Heart left ventricle (tissue), 13 donors: ENCODE data around the gene SSR1.

Experiments used
- CTCF ChIP-seq, 12 donors: fragments of 200-600 bp; sonication (generic) in 4 of 12; IDR thresholded peaks; one replicate each; pipeline versions ENCODE4 v1.5.0 to v1.8.0; 2018 to 2022; ENCODE audit warnings: antibody characterized with exemption in 12 of 12, mild to moderate bottlenecking in 5 of 12
- POLR2A ChIP-seq, 2 donors: fragments of 450-650 bp; IDR thresholded peaks; one replicate each; pipeline ENCODE4 v1.6.1; 2017; ENCODE audit warnings: antibody characterized with exemption in 2 of 2, mild to moderate bottlenecking in 2 of 2, moderate library complexity in 2 of 2
- donor health status: ischemic (EF 13 %, LVEDD 7.1; RV severe dilation, severe dysfunction).
- donor health status: DM: no; HTN: yes; CAD: no.
- donor health status: DM: no; HTN: no; CAD: no.
- donor health status: ischemic (EF 25% LVEDD 6.9; RV normal size, moderate dysfunction).
- donor health status: ischemic (EF 25% LVEDD 5.7; RV mildly dilated, moderate dysfunction).
- donor health status: ischemic (EF 35%, LVEDD 5.7; RV mildly dilated, moderate dysfunction).
- donor health status: nonischemic (EF 11% LVEDD 7.7; RV severe dilation, severe dysfunction).
- donor health status: DM: yes; HTN: yes; CAD: no.
- donor health status: PGD.
- donor health status: ischemic (EF 29% LVEDD 5.4; RV normal size, mild dysfunction).
- donor health status: nonischemic (EF 23%, LVEDD 6.1; RV moderate dilation, normal function).

- TF ChIP-seq POLR2A (IDR thresholded peaks at IDR 0.05) (no peak), CTCF (IDR thresholded peaks at IDR 0.05) (no peak)
Observed at GRCh38 chr6:7218406-7218988, 94.5 kb downstream of the SSR1 start.
